ENCODE measurements around the gene RABGAP1L. TPM values are rescaled to one million over a fixed set of nuclear protein-coding genes. Genes with fewer than 3 reads are reported as not detected.

Gene RABGAP1L
- total and polyA plus RNA-seq, 2 of the 8 experiments (the other 6 are each of a cell fraction or from before 2014, with no cell fraction given), result 33.3 to 156 TPM

DNA sequence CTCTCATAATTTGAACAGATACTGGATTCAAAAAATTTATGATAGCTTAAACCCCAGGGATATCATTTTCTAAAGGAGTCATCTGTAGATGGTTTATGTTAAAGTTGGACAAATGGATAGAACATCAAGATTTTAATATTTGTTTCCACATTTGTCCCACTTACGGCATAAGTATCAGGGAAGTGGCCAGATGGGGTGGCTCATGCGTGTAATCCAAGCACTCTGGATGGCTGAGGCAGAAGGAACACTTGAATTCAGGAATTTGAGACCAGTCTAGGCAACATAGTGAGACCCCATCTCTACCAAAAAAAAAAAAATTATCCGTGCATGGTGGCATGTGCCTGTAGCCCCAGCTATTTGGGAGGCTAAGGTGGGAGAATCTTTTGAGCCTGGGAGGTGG lies 517.5 kb downstream of the RABGAP1L start:
- FAIRE-seq (no peak), DNase-seq (ENCODE audit: low read depth in 1 of 2, low spot score in 2 of 2) (no peak)
- no peak overlapping the region for H4K91ac ChIP-seq (replicated peaks; ENCODE audit: insufficient read length, low read length)
- ChIA-PET CTCF (ENCODE audit: partially characterized antibody) (interaction anchor here (0.6 to 1.2 kb wide), 2 partner anchors 62 to 263 kb away, joined by 3 to 4 read pairs; no protein-coding TSS in a partner anchor), POLR2A (ENCODE audit: partially characterized antibody) (no interaction called here)
- no peak overlapping the region for H2AK5ac ChIP-seq (ENCODE audit: low read depth, low read length)
- no peak overlapping the region for H3K23ac ChIP-seq (ENCODE audit: insufficient read length)
- H3K4me3 ChIP-seq (ENCODE audit: extremely low read depth in 1 of 4, insufficient read depth in 2 of 4, low read depth in 3 of 4, low read length in 4 of 4), result no peak overlapping the region
- no peak overlapping the region for H4K5ac ChIP-seq (ENCODE audit: insufficient read length, low read depth, low read length)
- H3K4me2 ChIP-seq (ENCODE audit: insufficient read depth in 1 of 2, low read depth in 2 of 2, low read length in 2 of 2), result no peak overlapping the region
- no peak overlapping the region for H2BK5ac ChIP-seq (ENCODE audit: low read depth, low read length)
- H3K79me2 ChIP-seq (ENCODE audit: control insufficient read depth in 1 of 2, insufficient read depth in 2 of 2, low read length in 2 of 2), result no peaks in the 10 kb centered on the region
- TF ChIP-seq POLR2AphosphoS5 (IDR thresholded peaks at IDR 0.05; ENCODE audit: low read depth, low read length) (no peak), SIRT6 (IDR thresholded peaks at IDR 0.05; ENCODE audit: low read length) (no peak), TAF1 (IDR thresholded peaks at IDR 0.05; ENCODE audit: low read depth, low read length) (no peak), CREB1 (IDR thresholded peaks at IDR 0.05) (no peak), SP4 (IDR thresholded peaks at IDR 0.05; ENCODE audit: low read length) (no peak), GTF2F1 (IDR thresholded peaks at IDR 0.05; ENCODE audit: borderline replicate concordance, low read depth, low read length) (no peak), SRF (IDR thresholded peaks at IDR 0.05; ENCODE audit: low read depth, low read length) (no peak)
- TF ChIP-seq, protein P1, sequence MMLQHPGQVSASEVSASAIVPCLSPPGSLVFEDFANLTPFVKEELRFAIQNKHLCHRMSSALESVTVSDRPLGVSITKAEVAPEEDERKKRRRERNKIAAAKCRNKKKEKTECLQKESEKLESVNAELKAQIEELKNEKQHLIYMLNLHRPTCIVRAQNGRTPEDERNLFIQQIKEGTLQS (IDR thresholded peaks at IDR 0.05; ENCODE audit: insufficient read depth, low read depth, low read length), result no peak
- no peak overlapping the region for H3K18ac ChIP-seq (ENCODE audit: extremely low read depth, low read length)
- H3K4ac ChIP-seq (replicated peaks; ENCODE audit: insufficient read length, low read depth, low read length), result no peak overlapping the region
- H4K20me1 ChIP-seq (replicated peaks in 1 of 2; ENCODE audit: control insufficient read depth in 1 of 2, insufficient read depth in 2 of 2, low read length in 2 of 2), result no peaks in the 10 kb centered on the region
- H3K79me1 ChIP-seq (ENCODE audit: low read depth, low read length), result no peaks in the 10 kb centered on the region
- H3K4me1 ChIP-seq (replicated peaks in 1 of 4; ENCODE audit: control insufficient read depth in 3 of 4, insufficient read depth in 4 of 4, low read length in 3 of 4), result no peaks in the 10 kb centered on the region
- H3K23me2 ChIP-seq (ENCODE audit: low read depth, low read length), result no peaks in the 10 kb centered on the region
- no peak overlapping the region for H2AFZ ChIP-seq (ENCODE audit: low read length)
- H2BK15ac ChIP-seq (ENCODE audit: low read length), result no peak overlapping the region
- H3K9me3 ChIP-seq (ENCODE audit: insufficient read depth in 2 of 2, low read depth in 1 of 2, low read length in 1 of 2), result no peaks in the 10 kb centered on the region
- H2BK120ac ChIP-seq (replicated peaks; ENCODE audit: low read depth, low read length), result no peak overlapping the region
- H2BK20ac ChIP-seq (ENCODE audit: low read length), result no peak overlapping the region
- H3K27ac ChIP-seq (ENCODE audit: low read depth, low read length), result no peak overlapping the region
- no peak overlapping the region for H3K14ac ChIP-seq (ENCODE audit: insufficient read length)
- H3K9ac ChIP-seq (replicated peaks in 1 of 4; ENCODE audit: extremely low read depth in 1 of 4, low read depth in 3 of 4, low read length in 3 of 4), result no peak overlapping the region
- H3K36me3 ChIP-seq (ENCODE audit: control insufficient read depth in 2 of 4, insufficient read depth in 4 of 4, low read length in 3 of 4), result no peaks in the 10 kb centered on the region
- no peak overlapping the region for H4K8ac ChIP-seq (ENCODE audit: extremely low read depth, insufficient read depth, low read length)
- no peak overlapping the region for H3K56ac ChIP-seq (replicated peaks; ENCODE audit: insufficient read length, low read depth, low read length)
- no peak overlapping the region for H2BK12ac ChIP-seq (ENCODE audit: low read depth, low read length)
- WGBS, 2 experiments (ENCODE audit: extremely low coverage in 1 of 2, insufficient coverage in 1 of 2, insufficient read length in 1 of 2, insufficient replicate concordance in 2 of 2, low coverage in 1 of 2, low lambda C conversion rate in 2 of 2, missing lambda C conversion rate in 1 of 2), result 100% methylated on average over 3 of the region's 3 CpGs; no CpG with 5 or more reads in 1 of the 2 experiments
- H3K27me3 ChIP-seq (replicated peaks in 1 of 4; ENCODE audit: control insufficient read depth in 3 of 4, extremely low read depth in 1 of 4, insufficient read depth in 3 of 4, low read length in 3 of 4), result no peaks in the 10 kb centered on the region

Data from H1 (cell line).